Natural killer cell (primary cell): ENCODE measurements around the gene IL4R. TPM values are rescaled to one million over a fixed set of nuclear protein-coding genes. Genes with fewer than 3 reads are reported as not detected.

Experiments
- ATAC-seq, 3 donors: fragments of 150-1000 bp in 2 of 3; fragments of 200-7000 bp in 1 of 3; cut with Tn5 transposase; 1 replicate in 1 of 3; 2 replicates in 2 of 3; pipeline ENCODE4 v1.10.0; 2021; ENCODE audit warnings: mild to moderate bottlenecking in 2 of 3, moderate library complexity in 2 of 3
- DNase-seq, 2 donors: peaks; one replicate each; pipeline versions ENCODE4 v3.0.0 to v3.0.0-alpha.2; 2013 to 2021; ENCODE audit warnings: mixed read lengths in 1 of 2
- H3K27ac ChIP-seq: one replicate; pipeline ENCODE4 v1.5.1; 2013; ENCODE audit warnings: mild to moderate bottlenecking, low read length
- H3K27me3 ChIP-seq: one replicate; pipeline ENCODE4 v1.6.1; 2013; ENCODE audit warnings: low read length; ENCODE audit not compliant: control insufficient read depth, insufficient read depth
- H3K36me3 ChIP-seq: one replicate; pipeline ENCODE4 v1.6.1; 2013; ENCODE audit warnings: low read length; ENCODE audit not compliant: control insufficient read depth, insufficient read depth
- H3K4me1 ChIP-seq: one replicate; pipeline ENCODE4 v1.6.1; 2013; ENCODE audit warnings: low read length; ENCODE audit not compliant: control insufficient read depth, insufficient read depth
- H3K4me3 ChIP-seq: one replicate; pipeline ENCODE4 v1.5.1; 2013; ENCODE audit warnings: low read length
- H3K9me3 ChIP-seq: one replicate; pipeline ENCODE4 v1.6.1; 2013; ENCODE audit warnings: low read length; ENCODE audit not compliant: control insufficient read depth, insufficient read depth
- H3K27ac Mint-ChIP-seq, 2 donors: one replicate each; pipeline ENCODE4 v1.8.0; 2022; ENCODE audit warnings: mild to moderate bottlenecking in 2 of 2, mixed read lengths in 2 of 2, moderate library complexity in 1 of 2
- H3K27me3 Mint-ChIP-seq, 2 donors: one replicate each; pipeline ENCODE4 v1.8.0; 2022; ENCODE audit warnings: low read depth in 2 of 2, mixed read lengths in 2 of 2
- H3K36me3 Mint-ChIP-seq: one replicate; pipeline ENCODE4 v1.8.0; 2022; ENCODE audit warnings: mixed read lengths
- H3K4me1 Mint-ChIP-seq, 2 donors: one replicate each; pipeline ENCODE4 v1.8.0; 2022; ENCODE audit warnings: mixed read lengths in 2 of 2
- H3K4me3 Mint-ChIP-seq: one replicate; pipeline ENCODE4 v1.8.0; 2022; ENCODE audit warnings: mild to moderate bottlenecking, moderate library complexity, mixed read lengths
- H3K9me3 Mint-ChIP-seq, 2 donors: one replicate each; pipeline ENCODE4 v1.8.0; 2022; ENCODE audit warnings: mixed read lengths in 2 of 2
- CTCF ChIP-seq: fragments of 200-600 bp; IDR thresholded peaks from one replicate; pipeline ENCODE4 v1.8.0; 2022; ENCODE audit warnings: antibody characterized with exemption
- WGBS: methylation state at CpG from one replicate; pipeline ENCODE4 v1.1.7; 2013; ENCODE audit warnings: missing lambda C conversion rate; ENCODE audit not compliant: insufficient coverage; 5-methylcytosine and 5-hydroxymethylcytosine counted together
- intact Hi-C: fragments of 100-400 bp; cut with micrococcal nuclease; formaldehyde crosslinking; loops from one replicate; pipeline ENCODE4 v1.14.2; 2022
- total RNA-seq, 4 donors: library from RNA; stranded (reverse); fragments of 120-200 nt in 1 of 4; gene quantifications; one replicate each; pipeline versions ENCODE4 v1.2.3 to v1.2.4, GENCODE V29; 2013 to 2022

Gene IL4R
- total RNA-seq, 3 donors from 2014 or later (not counting 1 experiment from before 2014, with no cell fraction given) = 70.2 to 87.2 (median 86.0) TPM

- ATAC-seq = no peak
- intact Hi-C loops = no loop called here
Observed at GRCh38 chr16:27374221-27374803, 60.5 kb downstream of the IL4R start.

GRCh38 chr16:27374804-27375425 lies 61.1 kb downstream of the IL4R start:
- Histone ChIP-seq H3K4me1 (peaks cover 70% of the 10 kb centered on the region), H3K27ac (peak overlapping the region; percentile 53), H3K4me3 (no peak overlapping the region), H3K27me3 (no peaks in the 10 kb centered on the region), H3K36me3 (no peaks in the 10 kb centered on the region), H3K9me3 (peaks cover 3% of the 10 kb centered on the region)
- peak; percentile 52 to 81 (median 63) for ATAC-seq
- WGBS = 27% methylated on average over 9 of the region's 9 CpGs
- peak; percentile 52 for TF ChIP-seq CTCF
- no peaks in the 10 kb centered on the region for H3K36me3 Mint-ChIP-seq
- no peak overlapping the region for H3K27ac Mint-ChIP-seq
- peak in 1 of 2 donors; percentile 63 for DNase-seq
- intact Hi-C loops = no loop called here
- H3K4me3 Mint-ChIP-seq = no peak overlapping the region
- H3K4me1 Mint-ChIP-seq = peaks cover 12 to 14% of the 10 kb centered on the region in 2 donors
- peaks cover 2 to 3% of the 10 kb centered on the region in 2 donors for H3K9me3 Mint-ChIP-seq
- H3K27me3 Mint-ChIP-seq = no peaks in the 10 kb centered on the region

More at GRCh38 chr16:27374221-27374803, 60.5 kb downstream of the IL4R start:
- Mint-ChIP-seq H3K4me1 (peaks cover 12 to 14% of the 10 kb centered on the region in 2 donors), H3K9me3 (peaks cover 2 to 3% of the 10 kb centered on the region in 2 donors), H3K36me3 (no peaks in the 10 kb centered on the region), H3K27ac (no peak overlapping the region), H3K27me3 (no peaks in the 10 kb centered on the region), H3K4me3 (no peak overlapping the region)
- DNase-seq = peak in 1 of 2 donors; percentile 49
- no peak for TF ChIP-seq CTCF
- Histone ChIP-seq H3K36me3 (no peaks in the 10 kb centered on the region), H3K27ac (peak overlapping the region; percentile 53), H3K4me3 (no peak overlapping the region), H3K27me3 (no peaks in the 10 kb centered on the region), H3K4me1 (peaks cover 70% of the 10 kb centered on the region), H3K9me3 (peaks cover 5% of the 10 kb centered on the region)
- WGBS = 61% methylated on average over 7 of the region's 8 CpGs

GRCh38 chr16:27377666-27378485 lies 64.1 kb downstream of the IL4R start:
- Histone ChIP-seq H3K36me3 (no peaks in the 10 kb centered on the region), H3K9me3 (no peaks in the 10 kb centered on the region), H3K4me3 (no peak overlapping the region), H3K27me3 (no peaks in the 10 kb centered on the region), H3K4me1 (peaks cover 73% of the 10 kb centered on the region), H3K27ac (no peak overlapping the region)
- H3K27ac Mint-ChIP-seq = peak overlapping the region in 1 of 2 donors; percentile 40
- no peaks in the 10 kb centered on the region for H3K27me3 Mint-ChIP-seq
- H3K9me3 Mint-ChIP-seq = no peaks in the 10 kb centered on the region
- no peak for TF ChIP-seq CTCF
- ATAC-seq = peak in 2 of 3 donors; percentile 39 to 42
- intact Hi-C loops = no loop called here
- peaks cover 12 to 14% of the 10 kb centered on the region in 2 donors for H3K4me1 Mint-ChIP-seq
- no peak overlapping the region for H3K4me3 Mint-ChIP-seq
- peak; percentile 8 to 67 for DNase-seq
- WGBS = 66% methylated on average over 2 of the region's 4 CpGs
- H3K36me3 Mint-ChIP-seq = no peaks in the 10 kb centered on the region
